IMR-90 (cell line): ENCODE results near the gene ARAP2. TPM values are rescaled to one million over a fixed set of nuclear protein-coding genes. Genes with fewer than 3 reads are reported as not detected.

Source experiments
- ATAC-seq: fragments of 200-7000 bp; cut with Tn5 transposase; 2 replicates; pipeline ENCODE4 v1.9.1; 2020; ENCODE audit warnings: low read depth, mild to moderate bottlenecking, moderate library complexity
- BruUV-seq: library from RNA; stranded (reverse); fragments of 400-500 nt; replicated peaks from 2 replicates; lab custom pipeline; 2021; lab: Mats Ljungman, UMichigan
- CTCF ChIA-PET: fragments of 300-600 bp; formaldehyde crosslinking; extraction: SDS; loops from one replicate; lab custom pipeline; 2021; ENCODE audit warnings: antibody characterized with exemption; lab: Yijun Ruan, JAX
- POLR2A ChIA-PET: fragments of 300-600 bp; sonication (Branson Sonifier 250); formaldehyde crosslinking; loops from one replicate; lab custom pipeline; 2022; ENCODE audit warnings: antibody characterized with exemption; ENCODE audit not compliant: unreplicated experiment; lab: Charles Lee
- DNase-seq: peaks from one replicate; pipeline ENCODE4 v3.0.0; 2013
- H2AFZ ChIP-seq: replicated peaks from 2 replicates; pipeline ENCODE3; 2013; ENCODE audit warnings: low read length, mild to moderate bottlenecking; ENCODE audit not compliant: poor library complexity
- H2AK5ac ChIP-seq: 2 replicates; pipeline ENCODE4 v1.6.1; 2013; ENCODE audit warnings: low read depth, low read length, inconsistent platforms
- H2AK9ac ChIP-seq: replicated peaks from 2 replicates; pipeline ENCODE3; 2013; ENCODE audit warnings: mild to moderate bottlenecking, low read depth, low read length, moderate library complexity; ENCODE audit not compliant: poor library complexity
- H2BK120ac ChIP-seq: 2 replicates; pipeline ENCODE4 v1.6.1; 2013; ENCODE audit warnings: low read depth, low read length, inconsistent platforms
- H2BK15ac ChIP-seq: 3 replicates; pipeline ENCODE4 v1.6.1; 2013; ENCODE audit warnings: low read depth, low read length, inconsistent platforms
- H2BK20ac ChIP-seq: 2 replicates; pipeline ENCODE4 v1.6.1; 2013; ENCODE audit warnings: low read depth, mild to moderate bottlenecking, inconsistent platforms, low read length, moderate library complexity
- H2BK5ac ChIP-seq: 2 replicates; pipeline ENCODE4 v1.6.1; 2013; ENCODE audit warnings: mild to moderate bottlenecking, low read depth, low read length, inconsistent platforms; ENCODE audit not compliant: poor library complexity, severe bottlenecking
- H3K14ac ChIP-seq: replicated peaks from 2 replicates; pipeline ENCODE4 v1.6.1; 2013; ENCODE audit warnings: low read depth, low read length, inconsistent platforms
- H3K18ac ChIP-seq: 2 replicates; pipeline ENCODE4 v1.6.1; 2013; ENCODE audit warnings: low read depth, low read length, control low read depth
- H3K23ac ChIP-seq: 2 replicates; pipeline ENCODE4 v1.6.1; 2013; ENCODE audit warnings: low read depth, low read length, inconsistent platforms
- H3K27ac ChIP-seq: 2 replicates; pipeline ENCODE4 v1.5.1; 2013; ENCODE audit warnings: mild to moderate bottlenecking, control low read depth, low read length; ENCODE audit not compliant: insufficient read depth
- H3K27me3 ChIP-seq: 2 replicates; pipeline ENCODE4 v1.6.1; 2013; ENCODE audit warnings: low read length; ENCODE audit not compliant: control insufficient read depth, insufficient read depth
- H3K36me3 ChIP-seq: 2 replicates; pipeline ENCODE4 v1.6.1; 2013; ENCODE audit warnings: low read length, mixed read lengths; ENCODE audit not compliant: control insufficient read depth, insufficient read depth
- H3K4ac ChIP-seq: 2 replicates; pipeline ENCODE4 v1.6.1; 2013; ENCODE audit warnings: low read depth, low read length, inconsistent platforms
- H3K4me1 ChIP-seq: 2 replicates; pipeline ENCODE4 v1.6.1; 2013; ENCODE audit warnings: low read length, mixed read lengths; ENCODE audit not compliant: control insufficient read depth, insufficient read depth
- H3K4me2 ChIP-seq: 2 replicates; pipeline ENCODE4 v1.6.1; 2013; ENCODE audit warnings: low read depth, mild to moderate bottlenecking, control low read depth, low read length, moderate library complexity
- H3K4me3 ChIP-seq: 2 replicates; pipeline ENCODE4 v1.5.1; 2013; ENCODE audit warnings: low read depth, mild to moderate bottlenecking, control low read depth, low read length, moderate library complexity; ENCODE audit not compliant: insufficient read depth
- H3K56ac ChIP-seq: 2 replicates; pipeline ENCODE4 v1.6.1; 2013; ENCODE audit warnings: low read length, inconsistent platforms; ENCODE audit not compliant: insufficient read depth; ENCODE audit errors: extremely low read depth
- H3K79me1 ChIP-seq, 2 experiments: 2 replicates each; pipeline ENCODE4 v1.6.1; 2013; ENCODE audit warnings: low read length in 2 of 2, inconsistent platforms in 1 of 2, low read depth in 1 of 2
- H3K9ac ChIP-seq: 2 replicates; pipeline ENCODE4 v1.6.1; 2013; ENCODE audit warnings: low read depth, low read length, control low read depth
- H3K9me1 ChIP-seq: 2 replicates; pipeline ENCODE4 v1.6.1; 2013; ENCODE audit warnings: low read length, inconsistent platforms; ENCODE audit not compliant: insufficient read depth
- H3K9me3 ChIP-seq: 2 replicates; pipeline ENCODE4 v1.6.1; 2013; ENCODE audit warnings: low read length; ENCODE audit not compliant: control insufficient read depth, insufficient read depth
- H4K20me1 ChIP-seq: 2 replicates; pipeline ENCODE4 v1.6.1; 2013; ENCODE audit warnings: low read length, inconsistent platforms; ENCODE audit not compliant: insufficient read depth
- H4K5ac ChIP-seq: 2 replicates; pipeline ENCODE4 v1.6.1; 2013; ENCODE audit warnings: mild to moderate bottlenecking, low read depth, low read length, control low read depth
- H4K8ac ChIP-seq, 2 experiments: 2 replicates each; pipeline ENCODE4 v1.6.1; 2013; ENCODE audit warnings: low read depth in 2 of 2, low read length in 2 of 2, control low read depth in 1 of 2, inconsistent platforms in 1 of 2
- H4K91ac ChIP-seq: 2 replicates; pipeline ENCODE4 v1.6.1; 2013; ENCODE audit warnings: low read depth, low read length, inconsistent platforms; ENCODE audit not compliant: insufficient read depth
- BHLHE40 ChIP-seq: fragments of 150-350 bp; IDR thresholded peaks from 2 replicates; pipeline ENCODE4 v1.6.1; 2016; ENCODE audit warnings: mild to moderate bottlenecking, low read depth, low read length
- CHD1 ChIP-seq: IDR thresholded peaks from 2 replicates; pipeline ENCODE4 v1.6.1; 2012; ENCODE audit warnings: low read depth, low read length, improper control_type of control experiment
- ELK1 ChIP-seq: fragments of 150-350 bp; IDR thresholded peaks from 2 replicates; pipeline ENCODE4 v1.6.1; 2016; ENCODE audit warnings: low read depth, mild to moderate bottlenecking, low read length, moderate library complexity, borderline replicate concordance
- MAFK ChIP-seq: IDR thresholded peaks from 2 replicates; pipeline ENCODE4 v1.6.1; 2012; ENCODE audit warnings: low read depth, low read length, improper control_type of control experiment
- MAZ ChIP-seq: IDR thresholded peaks from 2 replicates; pipeline ENCODE4 v1.6.1; 2012; ENCODE audit warnings: low read depth, mild to moderate bottlenecking, low read length, improper control_type of control experiment, moderate library complexity, borderline replicate concordance
- NFE2L2 ChIP-seq: fragments of 150-350 bp; IDR thresholded peaks from 2 replicates; pipeline ENCODE4 v1.6.1; 2016; ENCODE audit warnings: low read depth, mild to moderate bottlenecking, low read length
- RCOR1 ChIP-seq: IDR thresholded peaks from 2 replicates; pipeline ENCODE4 v1.6.1; 2012; ENCODE audit warnings: mild to moderate bottlenecking, low read length, improper control_type of control experiment; ENCODE audit not compliant: insufficient replicate concordance
- RFX5 ChIP-seq: IDR thresholded peaks from 2 replicates; pipeline ENCODE4 v1.8.0; 2012; ENCODE audit warnings: low read depth, mild to moderate bottlenecking, low read length, moderate library complexity
- USF2 ChIP-seq: fragments of 150-350 bp; IDR thresholded peaks from 2 replicates; pipeline ENCODE4 v1.6.1; 2017; ENCODE audit warnings: mild to moderate bottlenecking, antibody characterized with exemption, low read length, low read depth
- WGBS, 2 experiments: methylation state at CpG; one replicate each; pipeline versions ENCODE4 v1.1.5 to v1.1.7; 2013; ENCODE audit warnings: missing lambda C conversion rate in 2 of 2; ENCODE audit not compliant: insufficient read length in 1 of 2; ENCODE audit errors: extremely low coverage in 2 of 2; 5-methylcytosine and 5-hydroxymethylcytosine counted together
- dilution Hi-C: fragments of 300-500 bp; cut with HindIII; formaldehyde crosslinking; loops from one replicate; pipeline ENCODE4 v1.14.3; 2018; ENCODE audit warnings: low sequenced_read_pairs; ENCODE audit not compliant: unreplicated experiment
- in situ Hi-C: fragments of 300-500 bp; cut with MboI; formaldehyde crosslinking; loops from 3 replicates; pipeline ENCODE4 v1.14.3; 2019; ENCODE audit warnings: low sequenced_read_pairs, inconsistent platforms, mixed read lengths
- intact Hi-C: fragments of 100-400 bp; cut with micrococcal nuclease; formaldehyde crosslinking; loops from 2 replicates; pipeline ENCODE4 v1.10.0; 2022
- polyA plus RNA-seq, 3 experiments: library from polyadenylated mRNA; depleted of rRNA; stranded (reverse); fragments of >200 nt; gene quantifications; 2 replicates each; pipeline ENCODE4 v1.2.3, GENCODE V29; 2012; ENCODE audit warnings: low replicate concordance in 1 of 3
- total RNA-seq: library from RNA; depleted of rRNA; stranded (reverse); fragments of >200 nt; gene quantifications from 2 replicates; pipeline ENCODE4 v1.2.3, GENCODE V29; 2012

ARAP2 gene
- total and polyA plus RNA-seq, 2 of the 4 experiments (the other 2 are of a cell fraction), result 0.32 to 1.8 TPM

- Histone ChIP-seq H3K23ac (no peak overlapping the region), H2BK5ac (no peak overlapping the region), H3K56ac (no peak overlapping the region), H2AFZ (no peak overlapping the region), H3K36me3 (no peaks in the 10 kb centered on the region), H4K5ac (no peak overlapping the region), H3K27me3 (no peaks in the 10 kb centered on the region), H2BK20ac (no peak overlapping the region), H3K9me1 (no peaks in the 10 kb centered on the region), H3K18ac (no peak overlapping the region), H3K9me3 (0 out of 2 replicates have a peak, but pooled peaks cover 1% of the 10 kb centered on the region), H3K79me1 (no peaks in the 10 kb centered on the region), H2BK15ac (no peak overlapping the region), H4K8ac (no peak overlapping the region), H3K27ac (no peak overlapping the region), H4K20me1 (no peaks in the 10 kb centered on the region), H2AK5ac (no peak overlapping the region), H3K4me2 (no peak overlapping the region), H4K91ac (no peak overlapping the region), H3K4me3 (no peak overlapping the region), H3K4ac (no peak overlapping the region), H3K9ac (no peak overlapping the region), H3K14ac (no peak overlapping the region), H3K4me1 (no peaks in the 10 kb centered on the region), H2BK120ac (no peak overlapping the region), H2AK9ac (no peak overlapping the region)
- ChIA-PET CTCF (no interaction called here), POLR2A (no interaction called here)
- dilution Hi-C loops, result no loop called here
- in situ Hi-C loops, result no loop called here
- DNase-seq (no peak), ATAC-seq (no peak)
- no TSS peak for BruUV-seq
- intact Hi-C loops, result no loop called here
- TF ChIP-seq USF2 (no peak), BHLHE40 (no peak), RFX5 (no peak), CHD1 (no peak), ELK1 (no peak), RCOR1 (no peak), MAZ (no peak), MAFK (no peak), NFE2L2 (no peak)
- WGBS, 2 experiments, result no CpG with 5 or more reads among the region's 3 CpGs
Measured at GRCh38 chr4:36189511-36190226, 54.6 kb downstream of the ARAP2 start.
